ENCODE measurements around the gene EFCAB5.

DNA sequence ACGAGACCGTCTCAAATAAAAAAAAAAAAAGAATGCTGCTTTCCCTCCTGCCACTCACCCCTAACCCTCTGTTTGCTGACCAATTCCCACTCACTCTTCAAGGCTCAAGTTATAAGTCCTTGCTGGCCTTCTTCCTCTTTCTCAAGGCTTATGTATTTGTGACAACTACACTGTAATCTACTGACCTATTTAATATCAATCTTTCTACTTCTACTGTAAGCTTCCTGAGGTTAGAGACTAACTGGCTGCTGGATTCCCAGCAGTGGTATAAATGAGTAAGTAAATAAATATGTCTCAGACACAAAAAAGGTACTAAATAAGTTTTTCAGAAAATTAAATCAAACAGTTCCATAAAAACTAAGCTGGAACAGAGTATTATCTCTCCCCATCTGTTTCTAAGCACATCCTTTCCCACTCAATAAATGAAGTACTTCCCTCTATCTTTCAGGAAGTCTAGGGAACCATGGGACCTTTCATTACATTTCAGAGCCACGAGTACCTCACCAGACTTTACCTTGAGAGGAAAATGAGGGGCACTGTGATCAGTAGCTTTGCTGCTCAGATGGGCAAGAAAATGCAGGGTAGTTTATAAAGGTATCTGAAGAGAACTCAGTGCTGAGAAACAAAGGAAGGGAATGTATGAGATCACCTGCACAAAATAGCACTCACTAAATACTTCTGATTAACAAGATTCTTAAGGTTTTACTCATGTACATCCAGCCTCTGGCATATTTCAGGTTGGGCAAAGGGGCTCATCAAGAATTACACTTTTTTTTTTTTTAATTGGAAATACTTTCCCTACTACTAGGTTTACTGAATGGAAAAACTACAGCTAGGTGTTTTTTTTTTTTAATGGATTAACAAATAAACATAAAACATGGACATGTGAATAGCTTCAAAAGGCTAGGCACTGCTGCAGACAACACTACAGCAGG is 22.2 kb upstream of the EFCAB5 start:
- no peak for TF ChIP-seq TAF1 (IDR thresholded peaks at IDR 0.05; ENCODE audit: low read depth, low read length)
- no peak for TF ChIP-seq POLR2A (IDR thresholded peaks at IDR 0.05; ENCODE audit: low read depth, low read length)
- no peak for TF ChIP-seq SPI1 (IDR thresholded peaks at IDR 0.05; ENCODE audit: low read depth, low read length)

All from GM12891 (cell line).